Loucy (cell line): ENCODE results near the gene SYNGR1.
"Not testable (repeated sequence)": the region's sequence is repeated elsewhere in the genome, so short reads cannot be mapped to it uniquely, and the experiment has no call there.

Experiments used
- H2AFZ ChIP-seq: fragments of 200-600 bp; sonication (generic); 2 replicates; pipeline ENCODE4 v1.6.0; 2016; ENCODE audit warnings: antibody characterized with exemption, mild to moderate bottlenecking, low read length, moderate library complexity
- H3F3A ChIP-seq: fragments of 200-600 bp; 2 replicates; pipeline ENCODE4 v1.6.0; 2016; ENCODE audit warnings: antibody characterized with exemption, low read depth, mild to moderate bottlenecking
- H3K27me3 ChIP-seq: fragments of 200-600 bp; sonication (generic); 2 replicates; pipeline ENCODE4 v1.6.1; 2014; ENCODE audit warnings: low read length, mild to moderate bottlenecking; ENCODE audit not compliant: insufficient read depth, poor library complexity, severe bottlenecking
- H3K36me3 ChIP-seq: fragments of 200-600 bp; sonication (generic); 2 replicates; pipeline ENCODE4 v1.6.1; 2016; ENCODE audit warnings: low read length; ENCODE audit not compliant: insufficient read depth
- H3K4me1 ChIP-seq: fragments of 200-600 bp; sonication (generic); 2 replicates; pipeline ENCODE4 v1.5.1; 2014; ENCODE audit warnings: low read length, mild to moderate bottlenecking; ENCODE audit not compliant: insufficient read depth, poor library complexity, severe bottlenecking
- H3K4me2 ChIP-seq: fragments of 200-600 bp; sonication (generic); 2 replicates; pipeline ENCODE4 v1.6.0; 2014; ENCODE audit warnings: antibody characterized with exemption, low read length, low read depth, mild to moderate bottlenecking; ENCODE audit not compliant: poor library complexity, severe bottlenecking
- H3K4me3 ChIP-seq: fragments of 200-600 bp; sonication (generic); 2 replicates; pipeline ENCODE4 v1.5.1; 2014; ENCODE audit warnings: low read length, mild to moderate bottlenecking, mixed read lengths; ENCODE audit not compliant: poor library complexity, severe bottlenecking
- H3K79me2 ChIP-seq: fragments of 200-600 bp; sonication (generic); 2 replicates; pipeline ENCODE4 v1.6.1; 2014; ENCODE audit warnings: low read length; ENCODE audit not compliant: insufficient read depth
- H3K9ac ChIP-seq: fragments of 200-600 bp; sonication (generic); 2 replicates; pipeline ENCODE4 v1.6.0; 2014; ENCODE audit warnings: mild to moderate bottlenecking, low read depth, low read length, moderate library complexity; ENCODE audit not compliant: poor library complexity, severe bottlenecking
- H3K9me2 ChIP-seq: fragments of 200-600 bp; sonication (generic); replicated peaks from 2 replicates; pipeline ENCODE4 v1.6.1; 2016; ENCODE audit warnings: low read depth, low read length, mixed read lengths
- H3K9me3 ChIP-seq: fragments of 200-600 bp; sonication (generic); 2 replicates; pipeline ENCODE4 v1.6.1; 2014; ENCODE audit warnings: mild to moderate bottlenecking, antibody characterized with exemption, low read length, low read depth; ENCODE audit not compliant: insufficient read depth
- H4K20me1 ChIP-seq: fragments of 200-600 bp; sonication (generic); 2 replicates; pipeline ENCODE4 v1.6.0; 2014; ENCODE audit warnings: antibody characterized with exemption, low read length, mild to moderate bottlenecking; ENCODE audit not compliant: insufficient read depth, poor library complexity, severe bottlenecking
- CTCF ChIP-seq: fragments of 200-600 bp; sonication (generic); conservative IDR thresholded peaks from 2 replicates; pipeline ENCODE4 v1.5.1; 2014; ENCODE audit warnings: mild to moderate bottlenecking, antibody characterized with exemption, low read length
- EZH2phosphoT487 ChIP-seq: fragments of 200-600 bp; IDR thresholded peaks from 2 replicates; pipeline ENCODE4 v1.6.1; 2018; ENCODE audit warnings: antibody characterized with exemption, mild to moderate bottlenecking, moderate library complexity, borderline replicate concordance

Gene SYNGR1

GRCh38 chr22:39317775-39318506 lies 31.9 kb upstream of the SYNGR1 start:
- Histone ChIP-seq H3F3A (no peaks in the 10 kb centered on the region; the same call in none of the 2 replicates), H3K9me2 (no peaks in the 10 kb centered on the region), H2AFZ (no peak overlapping the region), H3K79me2 (peaks cover 65% of the 10 kb centered on the region), H3K4me2 (peak overlapping the region; percentile 92), H3K36me3 (peaks cover 53% of the 10 kb centered on the region), H3K9ac (peak overlapping the region; percentile 99), H3K9me3 (no peaks in the 10 kb centered on the region), H3K27me3 (peaks cover 11% of the 10 kb centered on the region), H3K4me3 (peak overlapping the region; percentile 99), H4K20me1 (peaks cover 63% of the 10 kb centered on the region), H3K4me1 (peaks cover 46% of the 10 kb centered on the region)
- no peak for TF ChIP-seq EZH2phosphoT487
- no peak for TF ChIP-seq CTCF

DNA sequence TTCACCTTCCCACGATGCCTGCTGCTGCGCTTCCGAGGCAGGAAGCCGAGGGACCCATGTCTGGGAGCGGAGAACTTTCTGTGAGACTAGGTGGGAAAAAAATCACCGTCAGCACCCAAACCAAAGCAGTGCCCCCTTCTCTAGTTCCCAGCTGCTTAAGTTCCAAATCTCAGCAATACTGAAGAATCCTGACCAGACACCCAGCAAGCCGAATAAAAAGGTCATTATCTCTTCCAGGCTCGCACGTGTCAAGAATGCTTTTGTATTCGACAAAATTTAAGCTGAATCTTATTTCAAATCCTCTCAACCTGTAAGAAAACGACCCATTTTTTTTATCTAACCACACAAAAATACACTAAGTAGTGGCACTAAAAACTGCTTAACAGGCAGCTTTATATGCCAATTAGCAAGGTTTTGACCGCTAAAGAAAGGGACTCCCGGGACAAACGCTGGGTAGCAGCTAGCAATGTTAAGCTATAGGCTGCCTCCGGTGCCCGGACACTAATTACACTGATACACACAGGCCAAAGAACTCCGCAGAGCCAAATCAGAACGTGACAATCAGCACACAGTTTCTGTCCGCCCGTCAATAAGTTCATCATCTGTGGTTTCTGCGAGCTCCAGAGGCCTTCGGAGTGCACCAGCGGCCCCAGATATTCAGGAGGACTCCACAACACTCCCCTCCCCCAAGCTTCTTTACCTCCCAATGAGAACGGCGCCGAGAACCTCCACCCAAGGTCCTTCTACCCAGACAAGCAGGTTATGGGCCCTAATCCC lies 31.1 kb upstream of the SYNGR1 start:
- H3F3A ChIP-seq: no peaks in the 10 kb centered on the region; the same call in none of the 2 replicates
- H3K9ac ChIP-seq: peak overlapping the region; percentile 99
- no peak for TF ChIP-seq CTCF
- no peak for TF ChIP-seq EZH2phosphoT487
- peaks cover 43% of the 10 kb centered on the region for H3K4me1 ChIP-seq
- peak overlapping the region; percentile 92 for H3K4me2 ChIP-seq
- H3K36me3 ChIP-seq: peaks cover 45% of the 10 kb centered on the region
- peak overlapping the region; percentile 99 for H3K4me3 ChIP-seq
- H3K27me3 ChIP-seq: peaks cover 11% of the 10 kb centered on the region
- H3K79me2 ChIP-seq: peaks cover 57% of the 10 kb centered on the region
- peak overlapping the region; percentile 20; the same call in 1 of the 2 replicates for H2AFZ ChIP-seq
- H3K9me3 ChIP-seq: no peaks in the 10 kb centered on the region
- peaks cover 55% of the 10 kb centered on the region for H4K20me1 ChIP-seq
- H3K9me2 ChIP-seq: no peaks in the 10 kb centered on the region

GRCh38 chr22:39319284-39320022 lies 30.3 kb upstream of the SYNGR1 start, which contains the start of gene RPL3:
RPL3 (minus strand) TSS chr22:39319623; CDS start chr22:39319597, 26 bp downstream.
- peaks cover 50% of the 10 kb centered on the region for H3K79me2 ChIP-seq

GRCh38 chr22:39320616-39321029 lies 29.2 kb upstream of the SYNGR1 start:
- peak overlapping the region; percentile 99 for H3K4me3 ChIP-seq
- H2AFZ ChIP-seq, H3K9me2 ChIP-seq: not testable (repeated sequence)

More at GRCh38 chr22:39319284-39320022, 30.3 kb upstream of the SYNGR1 start, which contains the start of gene RPL3:
- peaks cover 37% of the 10 kb centered on the region for H3K36me3 ChIP-seq
- peak within 1 kb of the TSS; percentile 93 for H2AFZ ChIP-seq
- no peaks in the 10 kb centered on the region for H3K9me2 ChIP-seq
- H3K9ac ChIP-seq: peak within 1 kb of the TSS; percentile 99
- peaks cover 11% of the 10 kb centered on the region for H3K27me3 ChIP-seq
- TF ChIP-seq CTCF (no peak), EZH2phosphoT487 (no peak)
- peak within 1 kb of the TSS; percentile 99 for H3K4me3 ChIP-seq
- H3K4me2 ChIP-seq: peak within 1 kb of the TSS; percentile 92
- no peaks in the 10 kb centered on the region; the same call in 1 of the 2 replicates for H3F3A ChIP-seq
- peaks cover 36% of the 10 kb centered on the region for H3K4me1 ChIP-seq
- H3K9me3 ChIP-seq: no peaks in the 10 kb centered on the region
- H4K20me1 ChIP-seq: peaks cover 48% of the 10 kb centered on the region

More at GRCh38 chr22:39320616-39321029, 29.2 kb upstream of the SYNGR1 start:
- H4K20me1 ChIP-seq: peaks cover 36% of the 10 kb centered on the region
- H3K4me1 ChIP-seq: peaks cover 24% of the 10 kb centered on the region
- peak overlapping the region; percentile 93 for H3K9ac ChIP-seq
- H3K79me2 ChIP-seq: peaks cover 38% of the 10 kb centered on the region
- not testable (repeated sequence) for H3K9me3 ChIP-seq, H3F3A ChIP-seq
- H3K4me2 ChIP-seq: peak overlapping the region; percentile 61
- peaks cover 11% of the 10 kb centered on the region for H3K27me3 ChIP-seq
- peaks cover 26% of the 10 kb centered on the region; the same call in 1 of the 2 replicates for H3K36me3 ChIP-seq
